PC-3 (cell line): ENCODE results near the gene H19. TPM values are rescaled to one million over a fixed set of nuclear protein-coding genes. Genes with fewer than 3 reads are reported as not detected.

Experiments used
- ATAC-seq: fragments of 200-7000 bp; cut with Tn5 transposase; 2 replicates; pipeline ENCODE4 v1.9.1; 2020; ENCODE audit warnings: mild to moderate bottlenecking, moderate library complexity
- BruUV-seq: library from RNA; stranded (reverse); fragments of 400-500 nt; replicated peaks from 2 replicates; lab custom pipeline; 2021; lab: Mats Ljungman, UMichigan
- CTCF ChIA-PET: fragments of 300-600 bp; sonication (Branson Sonifier 250); formaldehyde crosslinking; loops from one replicate; lab custom pipeline; 2022; ENCODE audit warnings: antibody characterized with exemption; lab: Charles Lee
- POLR2A ChIA-PET: fragments of 300-600 bp; sonication (Branson Sonifier 250); formaldehyde crosslinking; loops from one replicate; lab custom pipeline; 2022; ENCODE audit warnings: antibody characterized with exemption; ENCODE audit not compliant: unreplicated experiment; lab: Charles Lee
- DNase-seq: peaks from one replicate; pipeline ENCODE4 v3.0.0-alpha.2; 2015
- H2AFZ ChIP-seq: fragments of 300-600 bp; sonication (generic); 2 replicates; pipeline ENCODE4 v1.6.0; 2016; ENCODE audit warnings: antibody characterized with exemption, low read length
- H3F3A ChIP-seq: fragments of 300-600 bp; sonication (generic); one replicate; pipeline ENCODE4 v1.6.0; 2017; ENCODE audit warnings: antibody characterized with exemption, low read length, control low read depth, mild to moderate bottlenecking; ENCODE audit not compliant: unreplicated experiment
- H3K27ac ChIP-seq: fragments of 300-600 bp; sonication (generic); 2 replicates; pipeline ENCODE4 v1.5.1; 2016; ENCODE audit warnings: mild to moderate bottlenecking, low read length
- H3K27me3 ChIP-seq: fragments of 300-600 bp; sonication (generic); 2 replicates; pipeline ENCODE4 v1.6.1; 2016; ENCODE audit warnings: low read length, mixed read lengths
- H3K36me3 ChIP-seq: fragments of 300-600 bp; sonication (generic); 2 replicates; pipeline ENCODE4 v1.6.1; 2016; ENCODE audit warnings: low read depth, mixed run types, low read length, mixed read lengths
- H3K4me1 ChIP-seq: fragments of 300-600 bp; sonication (generic); 2 replicates; pipeline ENCODE4 v1.5.1; 2016; ENCODE audit warnings: low read length; ENCODE audit not compliant: insufficient read depth
- H3K4me2 ChIP-seq: fragments of 300-600 bp; sonication (generic); 2 replicates; pipeline ENCODE4 v1.6.0; 2016; ENCODE audit warnings: low read length
- H3K4me3 ChIP-seq: fragments of 300-600 bp; sonication (generic); 2 replicates; pipeline ENCODE4 v1.5.1; 2016; ENCODE audit warnings: mild to moderate bottlenecking, low read length, mixed read lengths
- H3K79me2 ChIP-seq: fragments of 300-600 bp; sonication (generic); 2 replicates; pipeline ENCODE4 v1.6.1; 2017; ENCODE audit warnings: low read length, mixed read lengths
- H3K9ac ChIP-seq: fragments of 300-600 bp; sonication (generic); 2 replicates; pipeline ENCODE4 v1.6.0; 2016; ENCODE audit warnings: mild to moderate bottlenecking, low read length
- H3K9me2 ChIP-seq: fragments of 300-600 bp; sonication (generic); replicated peaks from 2 replicates; pipeline ENCODE4 v1.6.1; 2016; ENCODE audit warnings: mixed run types, low read length, mixed read lengths
- H3K9me3 ChIP-seq: fragments of 300-600 bp; sonication (generic); 2 replicates; pipeline ENCODE4 v1.6.1; 2016; ENCODE audit warnings: low read length, mixed read lengths
- H4K20me1 ChIP-seq: fragments of 300-600 bp; sonication (generic); 2 replicates; pipeline ENCODE4 v1.6.1; 2016; ENCODE audit warnings: low read length, mixed read lengths
- EZH2 ChIP-seq: fragments of 300-600 bp; sonication (generic); IDR thresholded peaks from one replicate; pipeline ENCODE4 v1.6.1; 2017; ENCODE audit warnings: antibody characterized with exemption, mild to moderate bottlenecking, low read length; ENCODE audit not compliant: unreplicated experiment
- EZH2phosphoT487 ChIP-seq: fragments of 300-600 bp; sonication (generic); IDR thresholded peaks from 2 replicates; pipeline ENCODE4 v1.6.1; 2018; ENCODE audit warnings: mild to moderate bottlenecking, antibody characterized with exemption, low read length, borderline replicate concordance
- intact Hi-C: fragments of 100-400 bp; cut with micrococcal nuclease; formaldehyde crosslinking; loops from 2 replicates; pipeline ENCODE4 v1.9.0; 2023
- total RNA-seq: library from RNA; depleted of rRNA; stranded (reverse); fragments of >200 nt; gene quantifications from 2 replicates; pipeline ENCODE4 v1.2.3, GENCODE V29; 2014
- TF ChIP-seq, protein P1 (sequence below): fragments of 300-600 bp; sonication (generic); conservative IDR thresholded peaks from 2 replicates; pipeline ENCODE4 v1.5.1; 2017; ENCODE audit warnings: antibody characterized with exemption, low read depth, mild to moderate bottlenecking, low read length

Gene H19
- total RNA-seq, 1 experiment from 2014 or later = not detected

DNA sequence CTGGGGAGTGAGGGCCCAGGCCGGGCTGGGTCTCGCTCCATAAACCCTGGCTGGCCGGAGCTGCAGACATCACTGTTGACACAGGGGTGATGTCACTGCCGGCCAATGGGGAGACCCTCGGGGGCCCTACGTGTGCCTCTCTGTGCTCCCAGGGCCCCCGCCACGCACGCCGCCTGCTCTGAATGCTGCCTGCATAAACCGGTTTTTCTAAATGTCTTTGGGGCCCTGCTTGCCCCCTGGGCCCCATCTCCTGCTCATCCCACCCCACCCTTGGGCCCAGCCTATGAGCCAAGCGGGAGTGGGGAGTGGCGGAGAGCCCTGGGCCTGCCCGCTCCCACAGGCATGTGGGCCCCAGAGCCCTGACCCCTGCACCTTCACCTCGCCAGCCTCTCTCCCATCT, 7.7 kb downstream of the H19 start:
- H3K27me3 ChIP-seq = no peaks in the 10 kb centered on the region
- H3F3A ChIP-seq = no peaks in the 10 kb centered on the region
- H3K9ac ChIP-seq = no peak overlapping the region
- H3K4me1 ChIP-seq = no peaks in the 10 kb centered on the region
- ATAC-seq (no peak), DNase-seq (no peak)
- CTCF ChIA-PET = no interaction called here
- H2AFZ ChIP-seq = no peak overlapping the region
- H3K9me2 ChIP-seq = no peaks in the 10 kb centered on the region
- no peak overlapping the region for H3K4me3 ChIP-seq
- no peak overlapping the region for H3K4me2 ChIP-seq
- H3K79me2 ChIP-seq = no peaks in the 10 kb centered on the region
- no peaks in the 10 kb centered on the region for H3K9me3 ChIP-seq
- POLR2A ChIA-PET = no interaction called here
- TF ChIP-seq EZH2 = no peak
- no peak for TF ChIP-seq EZH2phosphoT487
- TF ChIP-seq, protein P1, sequence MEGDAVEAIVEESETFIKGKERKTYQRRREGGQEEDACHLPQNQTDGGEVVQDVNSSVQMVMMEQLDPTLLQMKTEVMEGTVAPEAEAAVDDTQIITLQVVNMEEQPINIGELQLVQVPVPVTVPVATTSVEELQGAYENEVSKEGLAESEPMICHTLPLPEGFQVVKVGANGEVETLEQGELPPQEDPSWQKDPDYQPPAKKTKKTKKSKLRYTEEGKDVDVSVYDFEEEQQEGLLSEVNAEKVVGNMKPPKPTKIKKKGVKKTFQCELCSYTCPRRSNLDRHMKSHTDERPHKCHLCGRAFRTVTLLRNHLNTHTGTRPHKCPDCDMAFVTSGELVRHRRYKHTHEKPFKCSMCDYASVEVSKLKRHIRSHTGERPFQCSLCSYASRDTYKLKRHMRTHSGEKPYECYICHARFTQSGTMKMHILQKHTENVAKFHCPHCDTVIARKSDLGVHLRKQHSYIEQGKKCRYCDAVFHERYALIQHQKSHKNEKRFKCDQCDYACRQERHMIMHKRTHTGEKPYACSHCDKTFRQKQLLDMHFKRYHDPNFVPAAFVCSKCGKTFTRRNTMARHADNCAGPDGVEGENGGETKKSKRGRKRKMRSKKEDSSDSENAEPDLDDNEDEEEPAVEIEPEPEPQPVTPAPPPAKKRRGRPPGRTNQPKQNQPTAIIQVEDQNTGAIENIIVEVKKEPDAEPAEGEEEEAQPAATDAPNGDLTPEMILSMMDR = no peak
- no peaks in the 10 kb centered on the region for H4K20me1 ChIP-seq
- intact Hi-C loops = no loop called here
- no peaks in the 10 kb centered on the region for H3K36me3 ChIP-seq
- no peak overlapping the region for H3K27ac ChIP-seq
- no TSS peak for BruUV-seq

DNA sequence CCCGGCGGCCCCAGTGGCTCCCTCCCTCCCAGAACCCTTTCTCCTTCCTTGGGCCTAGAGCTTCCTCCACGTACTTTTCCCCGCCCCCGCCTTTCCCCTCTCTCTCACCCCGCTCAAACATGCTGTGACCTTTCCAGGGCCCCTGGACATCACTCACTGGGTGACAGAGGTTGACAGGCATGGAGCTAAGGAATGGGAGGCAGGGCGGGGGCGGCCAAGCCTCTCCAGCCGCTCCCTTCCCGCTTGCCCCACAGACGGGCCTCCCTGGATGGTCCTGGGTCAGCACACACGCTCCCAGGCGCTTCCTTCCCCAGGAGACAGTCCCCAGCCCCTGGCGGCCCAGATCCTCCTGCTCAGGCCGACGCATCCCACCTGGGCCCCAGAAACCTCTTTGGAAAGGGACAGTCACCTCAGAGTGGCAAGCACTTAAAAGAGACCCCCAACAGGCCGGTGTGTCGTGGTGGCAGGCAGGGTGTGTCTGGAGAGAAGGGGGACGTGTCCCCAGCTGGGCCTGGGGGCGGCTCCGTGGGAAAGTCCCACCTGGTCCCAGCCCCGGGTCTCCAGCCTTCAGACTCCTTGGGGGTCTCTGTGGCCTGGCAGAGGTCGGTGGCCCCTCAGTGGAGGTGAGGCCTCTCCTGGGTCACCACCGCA, 8.8 kb downstream of the H19 start:
- Histone ChIP-seq H3K36me3 (no peaks in the 10 kb centered on the region), H3K4me1 (no peaks in the 10 kb centered on the region), H2AFZ (no peak overlapping the region), H4K20me1 (no peaks in the 10 kb centered on the region), H3K9me2 (no peaks in the 10 kb centered on the region), H3K4me3 (no peak overlapping the region), H3K9me3 (no peaks in the 10 kb centered on the region), H3K27me3 (no peaks in the 10 kb centered on the region), H3K4me2 (no peak overlapping the region), H3F3A (no peaks in the 10 kb centered on the region), H3K27ac (no peak overlapping the region), H3K79me2 (no peaks in the 10 kb centered on the region), H3K9ac (no peak overlapping the region)
- ChIA-PET CTCF (no interaction called here), POLR2A (no interaction called here)
- TF ChIP-seq EZH2phosphoT487 = no peak
- TF ChIP-seq, protein P1 = no peak
- no peak for TF ChIP-seq EZH2
- intact Hi-C loops = no loop called here
- no peak for ATAC-seq
- no TSS peak for BruUV-seq
- DNase-seq = no peak

DNA sequence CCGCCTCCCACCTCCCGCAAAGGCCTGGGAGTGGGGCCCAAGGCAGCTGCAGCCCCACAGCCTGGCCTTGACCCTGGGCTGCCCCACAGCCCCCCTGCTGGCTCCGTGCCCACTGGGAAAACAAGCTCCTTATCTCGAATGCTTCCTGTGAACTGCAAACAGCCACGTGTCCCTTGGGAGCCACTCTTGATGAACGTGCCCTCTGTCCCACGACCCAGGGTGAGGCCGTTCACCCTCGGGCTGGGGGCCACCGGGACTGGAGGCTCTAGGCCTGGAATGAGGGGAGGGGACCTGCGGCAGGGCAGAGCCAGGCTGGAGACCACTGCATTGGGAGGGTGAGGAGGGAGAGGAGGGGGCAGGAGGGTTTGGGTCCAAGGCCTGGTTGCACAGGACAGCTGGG, 9.5 kb downstream of the H19 start:
- no peaks in the 10 kb centered on the region for H3K27me3 ChIP-seq
- CTCF ChIA-PET = no interaction called here
- H3K9ac ChIP-seq = no peak overlapping the region
- no peaks in the 10 kb centered on the region for H3K4me1 ChIP-seq
- intact Hi-C loops = no loop called here
- H3K4me2 ChIP-seq = no peak overlapping the region
- no TSS peak for BruUV-seq
- H3K27ac ChIP-seq = no peak overlapping the region
- no peaks in the 10 kb centered on the region for H3K9me2 ChIP-seq
- TF ChIP-seq, protein P1 = no peak
- TF ChIP-seq EZH2phosphoT487 = no peak
- TF ChIP-seq EZH2 = no peak
- ATAC-seq (no peak), DNase-seq (no peak)
- no peaks in the 10 kb centered on the region for H4K20me1 ChIP-seq
- H3K9me3 ChIP-seq = no peaks in the 10 kb centered on the region
- no peaks in the 10 kb centered on the region for H3F3A ChIP-seq
- no peaks in the 10 kb centered on the region for H3K36me3 ChIP-seq
- H3K4me3 ChIP-seq = no peak overlapping the region
- H2AFZ ChIP-seq = no peak overlapping the region
- POLR2A ChIA-PET = no interaction called here
- no peaks in the 10 kb centered on the region for H3K79me2 ChIP-seq
